HUES48 (cell line): ENCODE results near the gene COPS3.
A peak's percentile ranks its signal among the peaks of the same experiment; 100 is the strongest.
"Not testable (repeated sequence)": the region's sequence is repeated elsewhere in the genome, so short reads cannot be mapped to it uniquely, and the experiment has no call there.

Source experiments
- H3K27ac ChIP-seq: one replicate; pipeline ENCODE4 v1.7.0; 2013; ENCODE audit warnings: low read depth, low read length, inconsistent platforms
- H3K27me3 ChIP-seq: 2 replicates; pipeline ENCODE4 v1.6.1; 2013; ENCODE audit warnings: mild to moderate bottlenecking, low read length; ENCODE audit not compliant: control insufficient read depth, insufficient read depth
- H3K36me3 ChIP-seq: 2 replicates; pipeline ENCODE4 v1.6.1; 2013; ENCODE audit warnings: low read length; ENCODE audit not compliant: control insufficient read depth, insufficient read depth
- H3K4me1 ChIP-seq: 2 replicates; pipeline ENCODE4 v1.6.1; 2013; ENCODE audit warnings: mild to moderate bottlenecking, low read length; ENCODE audit not compliant: control insufficient read depth, insufficient read depth
- H3K4me3 ChIP-seq: 2 replicates; pipeline ENCODE4 v1.5.1; 2013; ENCODE audit warnings: mild to moderate bottlenecking, low read depth, low read length
- H3K9ac ChIP-seq: 2 replicates; pipeline ENCODE4 v1.6.1; 2013; ENCODE audit warnings: mild to moderate bottlenecking, low read depth, low read length, moderate library complexity
- H3K9me3 ChIP-seq: 2 replicates; pipeline ENCODE4 v1.6.1; 2013; ENCODE audit warnings: low read length; ENCODE audit not compliant: control insufficient read depth, insufficient read depth

The COPS3 gene

GRCh38 chr17:17301659-17302058 is 20.6 kb upstream of the COPS3 start:
- peak overlapping the region; percentile 80 for H3K4me3 ChIP-seq
- peak overlapping the region; percentile 84 for H3K27ac ChIP-seq
- H3K9ac ChIP-seq, H3K36me3 ChIP-seq, H3K4me1 ChIP-seq, H3K9me3 ChIP-seq: not testable (repeated sequence)
- peaks cover 11% of the 10 kb centered on the region for H3K27me3 ChIP-seq

- H3K4me3 ChIP-seq: peak overlapping the region; percentile 80
- H3K36me3 ChIP-seq: no peaks in the 10 kb centered on the region
- H3K27ac ChIP-seq: peak overlapping the region; percentile 84
- peaks cover 9% of the 10 kb centered on the region; the same call in 1 of the 2 replicates for H3K4me1 ChIP-seq
- peaks cover 11% of the 10 kb centered on the region for H3K27me3 ChIP-seq
- H3K9ac ChIP-seq: no peak overlapping the region
- H3K9me3 ChIP-seq: no peaks in the 10 kb centered on the region
These were observed 19.9 kb upstream of the COPS3 start for GRCh38 chr17:17300624-17301568.

- H3K27me3 ChIP-seq: no peaks in the 10 kb centered on the region
- H3K4me1 ChIP-seq: peaks cover 9% of the 10 kb centered on the region; the same call in 1 of the 2 replicates
- H3K9me3 ChIP-seq: no peaks in the 10 kb centered on the region
- no peaks in the 10 kb centered on the region for H3K36me3 ChIP-seq
- no peak overlapping the region for H3K27ac ChIP-seq
- no peak overlapping the region for H3K4me3 ChIP-seq
- H3K9ac ChIP-seq: no peak overlapping the region
These were observed 17.1 kb upstream of the COPS3 start for GRCh38 chr17:17298108-17298507.

DNA sequence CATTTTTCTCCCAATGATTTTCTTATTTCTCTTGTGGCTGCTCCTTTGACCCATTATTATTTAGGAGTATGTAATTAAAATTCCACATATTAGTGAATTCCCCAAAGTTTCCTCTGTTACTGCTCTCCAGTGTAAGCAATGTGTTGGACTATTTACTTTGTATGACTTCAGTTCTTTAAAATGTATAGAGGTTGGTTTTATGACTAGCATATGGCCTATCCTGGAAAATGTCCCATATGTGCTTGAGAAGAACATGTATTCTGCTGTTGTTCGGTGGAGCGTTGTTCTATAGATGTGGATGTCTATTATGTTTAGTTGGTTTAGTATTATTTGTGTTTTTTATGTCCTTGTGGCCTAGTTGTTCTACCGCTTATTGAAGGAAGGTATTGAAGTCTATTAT is 16.2 kb upstream of the COPS3 start:
- Histone ChIP-seq H3K9ac (no peak overlapping the region), H3K27ac (no peak overlapping the region), H3K27me3 (no peaks in the 10 kb centered on the region), H3K4me3 (no peak overlapping the region), H3K9me3 (no peaks in the 10 kb centered on the region), H3K36me3 (no peaks in the 10 kb centered on the region), H3K4me1 (peaks cover 9% of the 10 kb centered on the region; the same call in 1 of the 2 replicates)

DNA sequence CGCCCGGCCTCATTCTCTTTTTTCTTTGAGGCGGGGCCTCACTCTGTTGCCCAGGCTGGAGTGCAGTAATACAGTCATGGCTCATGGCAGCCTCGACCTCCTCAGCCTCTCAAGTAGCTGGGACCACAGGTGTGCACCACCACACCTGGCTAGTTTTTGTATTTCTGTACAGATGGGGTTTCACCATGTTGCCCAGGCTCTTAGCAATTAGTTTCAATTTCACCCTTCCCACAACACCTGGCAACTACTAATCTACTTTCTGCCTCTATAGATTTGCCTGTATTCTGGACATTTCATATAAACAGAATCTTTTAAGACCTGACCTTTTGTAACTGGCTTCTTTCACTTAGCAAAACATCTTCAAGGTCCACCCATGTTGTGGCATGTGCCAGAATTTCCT is 14.1 kb upstream of the COPS3 start:
- H3K9ac ChIP-seq: no peak overlapping the region
- H3K4me3 ChIP-seq: no peak overlapping the region
- H3K36me3 ChIP-seq: no peaks in the 10 kb centered on the region
- H3K4me1 ChIP-seq: 0 out of 2 replicates have a peak, but pooled peaks cover 5% of the 10 kb centered on the region
- no peaks in the 10 kb centered on the region for H3K27me3 ChIP-seq
- H3K9me3 ChIP-seq: no peaks in the 10 kb centered on the region
- no peak overlapping the region for H3K27ac ChIP-seq

- no peak overlapping the region for H3K9ac ChIP-seq
- no peak overlapping the region for H3K27ac ChIP-seq
- H3K4me3 ChIP-seq: no peak overlapping the region
- no peaks in the 10 kb centered on the region for H3K36me3 ChIP-seq
- H3K27me3 ChIP-seq: no peaks in the 10 kb centered on the region
- H3K4me1 ChIP-seq: no peaks in the 10 kb centered on the region
- H3K9me3 ChIP-seq: no peaks in the 10 kb centered on the region
These were observed 8.7 kb upstream of the COPS3 start for GRCh38 chr17:17289701-17290100.

GRCh38 chr17:17289086-17289485 is 8.0 kb upstream of the COPS3 start:
- no peaks in the 10 kb centered on the region for H3K4me1 ChIP-seq

DNA sequence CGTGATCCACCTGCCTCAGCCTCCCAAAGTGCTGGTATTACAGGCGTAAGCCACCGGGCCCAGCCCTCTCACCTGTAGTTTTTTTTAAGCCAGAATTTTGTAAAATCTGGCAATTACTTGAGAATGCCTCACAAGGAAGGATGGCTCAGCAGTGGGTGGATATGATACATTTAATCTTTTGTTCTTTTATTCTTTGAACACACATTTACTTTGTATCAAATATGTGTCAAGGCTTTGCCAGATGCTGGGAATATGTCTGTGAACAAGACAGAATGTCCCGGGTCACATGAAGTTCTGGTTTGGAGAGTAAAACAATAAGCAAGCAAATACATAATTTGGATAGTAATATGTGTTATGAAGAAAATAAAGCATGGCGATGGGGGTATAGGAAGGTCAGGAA is 4.9 kb upstream of the COPS3 start:
- Histone ChIP-seq H3K27me3 (no peaks in the 10 kb centered on the region), H3K9me3 (no peaks in the 10 kb centered on the region), H3K9ac (no peak overlapping the region), H3K4me3 (no peak overlapping the region), H3K36me3 (no peaks in the 10 kb centered on the region), H3K27ac (no peak overlapping the region), H3K4me1 (peaks cover 6% of the 10 kb centered on the region)

More at GRCh38 chr17:17289086-17289485, 8.0 kb upstream of the COPS3 start:
- H3K27ac ChIP-seq: no peak overlapping the region
- no peaks in the 10 kb centered on the region for H3K27me3 ChIP-seq
- no peak overlapping the region for H3K4me3 ChIP-seq
- no peaks in the 10 kb centered on the region for H3K36me3 ChIP-seq
- no peaks in the 10 kb centered on the region for H3K9me3 ChIP-seq
- no peak overlapping the region for H3K9ac ChIP-seq

DNA sequence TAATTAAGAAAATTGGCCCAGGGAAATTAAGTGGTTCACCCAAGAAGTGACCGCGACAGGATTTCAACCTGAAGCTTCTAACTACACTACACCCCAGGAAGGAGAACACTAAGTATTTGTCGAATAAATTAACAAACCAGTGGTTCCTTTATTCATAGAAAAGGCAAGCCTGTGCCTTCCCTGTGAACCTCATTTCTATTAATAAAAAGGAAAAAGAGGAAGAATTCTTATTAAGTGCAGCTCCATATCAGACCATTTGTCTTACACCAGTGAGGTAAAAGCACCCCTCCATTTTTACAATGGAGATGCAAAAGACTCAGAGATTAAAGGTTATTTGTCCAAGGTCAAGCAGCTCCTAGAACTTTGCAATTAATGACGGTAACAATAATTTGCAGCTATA is 1.7 kb downstream of the COPS3 start:
- Histone ChIP-seq H3K4me3 (peak overlapping the region; percentile 91), H3K36me3 (peaks cover 15% of the 10 kb centered on the region; the same call in 1 of the 2 replicates), H3K9ac (no peak overlapping the region), H3K27ac (no peak overlapping the region), H3K4me1 (peaks cover 14% of the 10 kb centered on the region), H3K27me3 (no peaks in the 10 kb centered on the region), H3K9me3 (no peaks in the 10 kb centered on the region)

DNA sequence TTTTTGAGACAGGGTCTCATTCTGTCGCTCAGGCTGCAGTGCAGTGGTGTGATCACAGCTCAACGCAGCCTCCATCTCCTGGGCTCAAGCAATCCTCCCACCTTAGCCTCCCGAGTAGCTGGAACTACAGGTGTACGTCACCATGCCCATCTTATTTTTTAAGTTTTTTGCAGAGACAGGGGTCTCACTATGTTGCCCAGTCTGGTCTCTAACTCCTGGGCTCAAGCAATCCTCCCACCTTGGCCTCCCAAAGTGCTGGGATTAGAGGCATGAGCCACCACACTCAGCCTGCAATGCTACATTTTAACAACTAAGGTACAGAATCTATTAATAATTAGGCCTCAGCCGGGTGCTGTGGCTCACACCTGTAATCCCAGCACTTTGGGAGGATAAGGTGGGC is 3.6 kb downstream of the COPS3 start:
- H3K4me1 ChIP-seq: peaks cover 14% of the 10 kb centered on the region
- H3K4me3 ChIP-seq, H3K27ac ChIP-seq, H3K9me3 ChIP-seq, H3K27me3 ChIP-seq, H3K9ac ChIP-seq: not testable (repeated sequence)
- H3K36me3 ChIP-seq: peaks cover 34% of the 10 kb centered on the region

DNA sequence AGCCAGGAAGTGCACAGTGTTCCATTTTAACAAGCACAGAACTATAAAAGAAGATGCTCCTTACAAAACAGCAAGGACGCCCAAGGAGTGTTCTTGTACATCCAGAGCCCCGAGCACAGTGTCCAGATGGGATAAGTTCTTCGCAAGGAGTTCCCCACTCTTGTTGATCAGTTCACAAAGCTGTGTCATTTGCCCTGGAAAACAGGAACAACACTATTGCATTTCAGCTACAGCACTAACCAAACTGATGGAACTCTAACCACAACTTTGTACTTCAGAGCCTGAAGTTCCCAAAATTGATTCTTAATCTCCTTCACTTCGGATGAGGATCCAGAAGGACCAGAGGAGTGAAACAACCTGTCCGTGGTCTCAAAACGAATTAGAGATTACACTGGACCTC is 5.1 kb downstream of the COPS3 start:
- Histone ChIP-seq H3K4me1 (peaks cover 8% of the 10 kb centered on the region), H3K36me3 (peaks cover 40% of the 10 kb centered on the region), H3K9ac (no peak overlapping the region), H3K27me3 (no peaks in the 10 kb centered on the region), H3K4me3 (no peak overlapping the region), H3K9me3 (no peaks in the 10 kb centered on the region), H3K27ac (no peak overlapping the region)
